Measurements from ENCODE around the gene SIVA1. TPM values are rescaled to one million over a fixed set of nuclear protein-coding genes. Genes with fewer than 3 reads are reported as not detected.

The SIVA1 gene
- total RNA-seq, 2 donors from 2014 or later, result 72.9 TPM

- no peak overlapping the region for H3K4me3 Mint-ChIP-seq
- no peak overlapping the region for H3K27ac Mint-ChIP-seq
- H3K27me3 Mint-ChIP-seq (ENCODE audit: low read depth), result no peaks in the 10 kb centered on the region
- DNase-seq (no peak), ATAC-seq (replicated peaks in 1 of 2) (no peak)
- H3K4me1 Mint-ChIP-seq (ENCODE audit: low read depth), result no peaks in the 10 kb centered on the region
- no peaks in the 10 kb centered on the region for H3K36me3 Mint-ChIP-seq (ENCODE audit: insufficient read depth in 2 of 2)
- no peaks in the 10 kb centered on the region for H3K9me3 Mint-ChIP-seq
Measured at GRCh38 chr14:104734051-104734587, 18.8 kb upstream of the SIVA1 start.

GRCh38 chr14:104734601-104734990, 18.4 kb upstream of the SIVA1 start:
- H3K9me3 Mint-ChIP-seq, result no peaks in the 10 kb centered on the region
- no peaks in the 10 kb centered on the region for H3K36me3 Mint-ChIP-seq (ENCODE audit: insufficient read depth in 2 of 2)
- no peak overlapping the region for H3K4me3 Mint-ChIP-seq
- DNase-seq, result no peak
- H3K27ac Mint-ChIP-seq, result no peak overlapping the region
- no peaks in the 10 kb centered on the region for H3K27me3 Mint-ChIP-seq (ENCODE audit: low read depth)
- H3K4me1 Mint-ChIP-seq (ENCODE audit: low read depth), result no peaks in the 10 kb centered on the region
- no peak for ATAC-seq (replicated peaks in 1 of 2)

- H3K4me1 Mint-ChIP-seq (ENCODE audit: low read depth), result no peaks in the 10 kb centered on the region
- ATAC-seq (replicated peaks in 1 of 2), result no peak
- H3K27me3 Mint-ChIP-seq (ENCODE audit: low read depth), result no peaks in the 10 kb centered on the region
- H3K9me3 Mint-ChIP-seq, result no peaks in the 10 kb centered on the region
- H3K36me3 Mint-ChIP-seq (ENCODE audit: insufficient read depth in 2 of 2), result no peaks in the 10 kb centered on the region
- DNase-seq, result no peak
- no peak overlapping the region for H3K4me3 Mint-ChIP-seq
- no peak overlapping the region for H3K27ac Mint-ChIP-seq
Measured at GRCh38 chr14:104734991-104735779, 17.8 kb upstream of the SIVA1 start.

GRCh38 chr14:104735830-104736642, 16.9 kb upstream of the SIVA1 start:
- H3K9me3 Mint-ChIP-seq, result no peaks in the 10 kb centered on the region
- no peak overlapping the region for H3K27ac Mint-ChIP-seq
- DNase-seq (no peak), ATAC-seq (replicated peaks in 1 of 2) (no peak)
- no peaks in the 10 kb centered on the region for H3K27me3 Mint-ChIP-seq (ENCODE audit: low read depth)
- H3K4me3 Mint-ChIP-seq, result no peak overlapping the region
- H3K4me1 Mint-ChIP-seq (ENCODE audit: low read depth), result no peaks in the 10 kb centered on the region
- no peaks in the 10 kb centered on the region for H3K36me3 Mint-ChIP-seq (ENCODE audit: insufficient read depth in 2 of 2)

- ATAC-seq (replicated peaks in 1 of 2) (no peak), DNase-seq (no peak)
- Mint-ChIP-seq H3K4me3 (no peak overlapping the region), H3K4me1 (ENCODE audit: low read depth) (no peaks in the 10 kb centered on the region), H3K27ac (no peak overlapping the region), H3K27me3 (ENCODE audit: low read depth) (no peaks in the 10 kb centered on the region), H3K36me3 (ENCODE audit: insufficient read depth in 2 of 2) (no peaks in the 10 kb centered on the region), H3K9me3 (no peaks in the 10 kb centered on the region)
Measured at GRCh38 chr14:104738375-104739019, 14.4 kb upstream of the SIVA1 start.

- no peaks in the 10 kb centered on the region for H3K27me3 Mint-ChIP-seq (ENCODE audit: low read depth)
- ATAC-seq (replicated peaks in 1 of 2), result no peak
- H3K9me3 Mint-ChIP-seq, result no peaks in the 10 kb centered on the region
- H3K36me3 Mint-ChIP-seq (ENCODE audit: insufficient read depth in 2 of 2), result no peaks in the 10 kb centered on the region
- H3K27ac Mint-ChIP-seq, result no peak overlapping the region
- H3K4me3 Mint-ChIP-seq, result no peak overlapping the region
- DNase-seq, result no peak
- no peaks in the 10 kb centered on the region for H3K4me1 Mint-ChIP-seq (ENCODE audit: low read depth)
Measured at GRCh38 chr14:104739026-104739425, 13.9 kb upstream of the SIVA1 start.

- Mint-ChIP-seq H3K27me3 (ENCODE audit: low read depth) (no peaks in the 10 kb centered on the region), H3K9me3 (no peaks in the 10 kb centered on the region), H3K36me3 (ENCODE audit: insufficient read depth in 2 of 2) (no peaks in the 10 kb centered on the region), H3K27ac (no peak overlapping the region), H3K4me1 (ENCODE audit: low read depth) (no peaks in the 10 kb centered on the region), H3K4me3 (no peak overlapping the region)
- ATAC-seq (replicated peaks in 1 of 2), result no peak
- DNase-seq, result no peak
Measured at GRCh38 chr14:104739546-104740516, 13.1 kb upstream of the SIVA1 start.

- no peak overlapping the region for H3K4me3 Mint-ChIP-seq
- no peak overlapping the region for H3K27ac Mint-ChIP-seq
- H3K9me3 Mint-ChIP-seq, result no peaks in the 10 kb centered on the region
- ATAC-seq (replicated peaks in 1 of 2) (no peak), DNase-seq (no peak)
- no peaks in the 10 kb centered on the region for H3K36me3 Mint-ChIP-seq (ENCODE audit: insufficient read depth in 2 of 2)
- no peaks in the 10 kb centered on the region for H3K27me3 Mint-ChIP-seq (ENCODE audit: low read depth)
- H3K4me1 Mint-ChIP-seq (ENCODE audit: low read depth), result peaks cover 7% of the 10 kb centered on the region
Measured at GRCh38 chr14:104741108-104741802, 11.7 kb upstream of the SIVA1 start.

- Mint-ChIP-seq H3K27me3 (ENCODE audit: low read depth) (no peaks in the 10 kb centered on the region), H3K36me3 (ENCODE audit: insufficient read depth in 2 of 2) (no peaks in the 10 kb centered on the region), H3K4me3 (no peak overlapping the region), H3K27ac (no peak overlapping the region), H3K9me3 (no peaks in the 10 kb centered on the region), H3K4me1 (ENCODE audit: low read depth) (peaks cover 7% of the 10 kb centered on the region)
- DNase-seq (no peak), ATAC-seq (replicated peaks in 1 of 2) (no peak)
Measured at GRCh38 chr14:104741803-104742251, 11.1 kb upstream of the SIVA1 start.

- Mint-ChIP-seq H3K36me3 (ENCODE audit: insufficient read depth in 2 of 2) (no peaks in the 10 kb centered on the region), H3K27me3 (ENCODE audit: low read depth) (no peaks in the 10 kb centered on the region), H3K4me1 (ENCODE audit: low read depth) (peaks cover 7% of the 10 kb centered on the region), H3K4me3 (no peak overlapping the region), H3K9me3 (no peaks in the 10 kb centered on the region), H3K27ac (no peak overlapping the region)
- DNase-seq, result no peak
- no peak for ATAC-seq (replicated peaks in 1 of 2)
Measured at GRCh38 chr14:104742586-104743455, 10.1 kb upstream of the SIVA1 start.
